NT2/D1 (cell line): ENCODE data around the gene DDB1.

ENCODE experiments used
- SUZ12 ChIP-seq: IDR thresholded peaks from 2 replicates; pipeline ENCODE4 v1.6.1; 2011; ENCODE audit not compliant: insufficient read length, insufficient read depth; ENCODE audit errors: extremely low read depth
- YY1 ChIP-seq: IDR thresholded peaks from 2 replicates; pipeline ENCODE4 v1.6.1; 2011; ENCODE audit not compliant: insufficient read length, insufficient read depth
- ZNF274 ChIP-seq: IDR thresholded peaks from 2 replicates; pipeline ENCODE4 v1.6.1; 2011; ENCODE audit warnings: mild to moderate bottlenecking, low read depth, low read length

DNA sequence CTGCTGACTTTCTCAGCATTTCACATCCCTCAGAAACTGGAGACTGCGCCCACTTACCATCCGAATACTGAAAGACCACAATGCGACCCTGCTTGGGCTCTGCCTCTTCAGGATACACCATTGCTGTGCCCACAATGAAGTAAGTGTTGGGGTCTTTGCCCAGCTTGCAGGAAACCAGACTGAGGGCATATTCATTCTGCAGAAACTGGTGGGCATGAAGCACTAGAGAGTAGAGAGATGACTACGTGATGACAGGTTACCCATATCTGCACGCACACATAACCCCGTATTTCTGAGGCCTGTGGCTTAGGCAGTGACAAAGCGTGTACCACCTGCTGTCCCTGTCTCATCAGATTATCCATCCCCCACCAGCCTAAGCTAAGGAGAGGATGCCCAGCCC lies 23.2 kb downstream of the DDB1 start:
- TF ChIP-seq ZNF274 (no peak), YY1 (no peak), SUZ12 (no peak)
